ENCODE measurements around the gene CEP85L.

DNA sequence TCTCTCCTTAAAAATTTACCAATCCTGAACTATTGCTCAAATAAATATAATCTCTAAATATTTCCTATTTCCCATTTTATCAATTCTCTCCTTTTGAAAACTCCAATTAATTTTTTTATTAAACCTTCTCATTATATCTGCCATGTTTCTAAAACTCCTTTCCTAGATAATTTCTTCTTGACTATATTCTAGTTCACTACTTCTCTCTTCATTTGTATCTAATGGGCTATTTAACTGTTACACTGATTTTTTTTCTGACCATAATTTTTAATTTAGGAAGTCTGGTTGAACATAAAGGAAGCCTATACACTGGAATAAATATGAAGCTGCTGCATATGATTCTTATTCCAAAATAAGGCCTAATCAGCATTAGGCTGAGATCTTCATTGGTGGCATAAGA lies 199.6 kb downstream of the CEP85L start:
- TF ChIP-seq ARNTL (CRISPR knock-in tag; IDR thresholded peaks at IDR 0.05; ENCODE audit: borderline replicate concordance, low read depth): no peak
- no peak for TF ChIP-seq PPARA (CRISPR knock-in tag; IDR thresholded peaks at IDR 0.05; ENCODE audit: borderline replicate concordance)
- no peak for TF ChIP-seq OSR1 (CRISPR knock-in tag; IDR thresholded peaks at IDR 0.05)
- TF ChIP-seq, protein P1, sequence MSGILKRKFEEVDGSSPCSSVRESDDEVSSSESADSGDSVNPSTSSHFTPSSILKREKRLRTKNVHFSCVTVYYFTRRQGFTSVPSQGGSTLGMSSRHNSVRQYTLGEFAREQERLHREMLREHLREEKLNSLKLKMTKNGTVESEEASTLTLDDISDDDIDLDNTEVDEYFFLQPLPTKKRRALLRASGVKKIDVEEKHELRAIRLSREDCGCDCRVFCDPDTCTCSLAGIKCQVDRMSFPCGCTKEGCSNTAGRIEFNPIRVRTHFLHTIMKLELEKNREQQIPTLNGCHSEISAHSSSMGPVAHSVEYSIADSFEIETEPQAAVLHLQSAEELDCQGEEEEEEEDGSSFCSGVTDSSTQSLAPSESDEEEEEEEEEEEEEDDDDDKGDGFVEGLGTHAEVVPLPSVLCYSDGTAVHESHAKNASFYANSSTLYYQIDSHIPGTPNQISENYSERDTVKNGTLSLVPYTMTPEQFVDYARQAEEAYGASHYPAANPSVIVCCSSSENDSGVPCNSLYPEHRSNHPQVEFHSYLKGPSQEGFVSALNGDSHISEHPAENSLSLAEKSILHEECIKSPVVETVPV (CRISPR knock-in tag; IDR thresholded peaks at IDR 0.05): no peak
- TF ChIP-seq, protein P2, sequence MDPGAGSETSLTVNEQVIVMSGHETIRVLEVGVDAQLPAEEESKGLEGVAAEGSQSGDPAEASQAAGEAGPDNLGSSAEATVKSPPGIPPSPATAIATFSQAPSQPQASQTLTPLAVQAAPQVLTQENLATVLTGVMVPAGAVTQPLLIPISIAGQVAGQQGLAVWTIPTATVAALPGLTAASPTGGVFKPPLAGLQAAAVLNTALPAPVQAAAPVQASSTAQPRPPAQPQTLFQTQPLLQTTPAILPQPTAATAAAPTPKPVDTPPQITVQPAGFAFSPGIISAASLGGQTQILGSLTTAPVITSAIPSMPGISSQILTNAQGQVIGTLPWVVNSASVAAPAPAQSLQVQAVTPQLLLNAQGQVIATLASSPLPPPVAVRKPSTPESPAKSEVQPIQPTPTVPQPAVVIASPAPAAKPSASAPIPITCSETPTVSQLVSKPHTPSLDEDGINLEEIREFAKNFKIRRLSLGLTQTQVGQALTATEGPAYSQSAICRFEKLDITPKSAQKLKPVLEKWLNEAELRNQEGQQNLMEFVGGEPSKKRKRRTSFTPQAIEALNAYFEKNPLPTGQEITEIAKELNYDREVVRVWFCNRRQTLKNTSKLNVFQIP (CRISPR knock-in tag; IDR thresholded peaks at IDR 0.05; ENCODE audit: borderline replicate concordance, low read depth): no peak
- no peak for TF ChIP-seq ZNF565 (CRISPR knock-in tag; conservative IDR thresholded peaks at IDR 0.05; ENCODE audit: low read depth)
- TF ChIP-seq ZC3H10 (CRISPR knock-in tag; IDR thresholded peaks at IDR 0.05): no peak
- TF ChIP-seq CSDC2 (CRISPR knock-in tag; IDR thresholded peaks at IDR 0.05): no peak
- TF ChIP-seq, protein P3, sequence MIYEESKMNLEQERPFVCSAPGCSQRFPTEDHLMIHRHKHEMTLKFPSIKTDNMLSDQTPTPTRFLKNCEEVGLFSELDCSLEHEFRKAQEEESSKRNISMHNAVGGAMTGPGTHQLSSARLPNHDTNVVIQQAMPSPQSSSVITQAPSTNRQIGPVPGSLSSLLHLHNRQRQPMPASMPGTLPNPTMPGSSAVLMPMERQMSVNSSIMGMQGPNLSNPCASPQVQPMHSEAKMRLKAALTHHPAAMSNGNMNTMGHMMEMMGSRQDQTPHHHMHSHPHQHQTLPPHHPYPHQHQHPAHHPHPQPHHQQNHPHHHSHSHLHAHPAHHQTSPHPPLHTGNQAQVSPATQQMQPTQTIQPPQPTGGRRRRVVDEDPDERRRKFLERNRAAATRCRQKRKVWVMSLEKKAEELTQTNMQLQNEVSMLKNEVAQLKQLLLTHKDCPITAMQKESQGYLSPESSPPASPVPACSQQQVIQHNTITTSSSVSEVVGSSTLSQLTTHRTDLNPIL (CRISPR knock-in tag; IDR thresholded peaks at IDR 0.05; ENCODE audit: low read depth): no peak
- TF ChIP-seq, protein P4, sequence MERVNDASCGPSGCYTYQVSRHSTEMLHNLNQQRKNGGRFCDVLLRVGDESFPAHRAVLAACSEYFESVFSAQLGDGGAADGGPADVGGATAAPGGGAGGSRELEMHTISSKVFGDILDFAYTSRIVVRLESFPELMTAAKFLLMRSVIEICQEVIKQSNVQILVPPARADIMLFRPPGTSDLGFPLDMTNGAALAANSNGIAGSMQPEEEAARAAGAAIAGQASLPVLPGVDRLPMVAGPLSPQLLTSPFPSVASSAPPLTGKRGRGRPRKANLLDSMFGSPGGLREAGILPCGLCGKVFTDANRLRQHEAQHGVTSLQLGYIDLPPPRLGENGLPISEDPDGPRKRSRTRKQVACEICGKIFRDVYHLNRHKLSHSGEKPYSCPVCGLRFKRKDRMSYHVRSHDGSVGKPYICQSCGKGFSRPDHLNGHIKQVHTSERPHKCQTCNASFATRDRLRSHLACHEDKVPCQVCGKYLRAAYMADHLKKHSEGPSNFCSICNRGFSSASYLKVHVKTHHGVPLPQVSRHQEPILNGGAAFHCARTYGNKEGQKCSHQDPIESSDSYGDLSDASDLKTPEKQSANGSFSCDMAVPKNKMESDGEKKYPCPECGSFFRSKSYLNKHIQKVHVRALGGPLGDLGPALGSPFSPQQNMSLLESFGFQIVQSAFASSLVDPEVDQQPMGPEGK (CRISPR knock-in tag; IDR thresholded peaks at IDR 0.05; ENCODE audit: borderline replicate concordance): no peak
- no peak for TF ChIP-seq ESRRG (CRISPR knock-in tag; IDR thresholded peaks at IDR 0.05)
- no peak for TF ChIP-seq SNAI2 (CRISPR knock-in tag; IDR thresholded peaks at IDR 0.05)
- peak; percentile 97 for TF ChIP-seq ZFP30 (CRISPR knock-in tag; IDR thresholded peaks at IDR 0.05)
